ENCODE results near the gene CC2D1A.

CC2D1A gene

GRCh38 chr19:13955662-13956364, 49.8 kb downstream of the CC2D1A start:
- no peak for DNase-seq (ENCODE audit: low read depth)
- H3K4me3 ChIP-seq (ENCODE audit: low read depth, low read length): no peak overlapping the region
- TF ChIP-seq CTCF (IDR thresholded peaks at IDR 0.05; ENCODE audit: insufficient read depth, low read depth, low read length, missing control alignments): no peak

- H3K4me3 ChIP-seq (ENCODE audit: low read depth, low read length): no peak overlapping the region
- no peak for DNase-seq (ENCODE audit: low read depth)
- TF ChIP-seq CTCF (IDR thresholded peaks at IDR 0.05; ENCODE audit: insufficient read depth, low read depth, low read length, missing control alignments): no peak
These were observed 50.4 kb downstream of the CC2D1A start for GRCh38 chr19:13956365-13956744.

GRCh38 chr19:13957051-13957450, 51.0 kb downstream of the CC2D1A start:
- TF ChIP-seq CTCF (IDR thresholded peaks at IDR 0.05; ENCODE audit: insufficient read depth, low read depth, low read length, missing control alignments): no peak
- DNase-seq (ENCODE audit: low read depth): no peak
- H3K4me3 ChIP-seq (ENCODE audit: low read depth, low read length): no peak overlapping the region

GRCh38 chr19:13958043-13958442, 52.0 kb downstream of the CC2D1A start:
- DNase-seq (ENCODE audit: low read depth): no peak
- no peak for TF ChIP-seq CTCF (IDR thresholded peaks at IDR 0.05; ENCODE audit: insufficient read depth, low read depth, low read length, missing control alignments)
- H3K4me3 ChIP-seq (ENCODE audit: low read depth, low read length): no peak overlapping the region

GRCh38 chr19:13959141-13959961, 53.4 kb downstream of the CC2D1A start:
- DNase-seq (ENCODE audit: low read depth): no peak
- TF ChIP-seq CTCF (IDR thresholded peaks at IDR 0.05; ENCODE audit: insufficient read depth, low read depth, low read length, missing control alignments): no peak
- H3K4me3 ChIP-seq (ENCODE audit: low read depth, low read length): no peak overlapping the region

GRCh38 chr19:13959962-13960862, 54.2 kb downstream of the CC2D1A start:
- peak; percentile 13 for TF ChIP-seq CTCF (IDR thresholded peaks at IDR 0.05; ENCODE audit: insufficient read depth, low read depth, low read length, missing control alignments)
- H3K4me3 ChIP-seq (ENCODE audit: low read depth, low read length): no peak overlapping the region
- no peak for DNase-seq (ENCODE audit: low read depth)

Measured in GM12865 (cell line).